ENCODE measurements around the gene TGFB1.
"Not testable (repeated sequence)": the region's sequence is repeated elsewhere in the genome, so short reads cannot be mapped to it uniquely, and the experiment has no call there.

Gene TGFB1

GRCh38 chr19:41298348-41298964 lies 55.3 kb downstream of the TGFB1 start:
- peak; percentile 22 for DNase-seq

GRCh38 chr19:41297628-41298347 lies 55.9 kb downstream of the TGFB1 start:
- no peak for DNase-seq

DNA sequence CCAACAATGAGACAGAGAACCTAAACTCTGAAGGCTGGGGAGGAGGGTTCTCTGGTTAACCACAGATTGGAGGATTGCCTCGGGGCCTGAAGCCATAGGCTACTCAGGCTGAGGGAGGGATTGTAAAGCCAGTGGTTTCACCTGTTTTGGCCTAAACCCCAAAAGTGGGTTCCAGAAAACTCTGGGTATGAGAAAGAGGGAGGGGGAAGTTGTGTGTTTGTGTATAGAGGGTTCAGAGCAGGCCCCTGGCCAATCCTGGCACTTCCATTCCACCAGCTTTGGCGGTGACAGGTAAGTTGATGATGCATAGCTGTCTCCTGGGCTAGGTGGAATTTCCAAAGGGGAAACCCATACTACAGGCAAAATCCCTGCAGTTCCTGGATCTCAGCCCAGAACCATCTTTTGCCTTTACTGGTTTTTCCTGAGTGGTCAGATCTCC lies 57.3 kb downstream of the TGFB1 start:
- no peak for DNase-seq

- no peak for DNase-seq
Measured at GRCh38 chr19:41295499-41295898, 58.2 kb downstream of the TGFB1 start.

DNA sequence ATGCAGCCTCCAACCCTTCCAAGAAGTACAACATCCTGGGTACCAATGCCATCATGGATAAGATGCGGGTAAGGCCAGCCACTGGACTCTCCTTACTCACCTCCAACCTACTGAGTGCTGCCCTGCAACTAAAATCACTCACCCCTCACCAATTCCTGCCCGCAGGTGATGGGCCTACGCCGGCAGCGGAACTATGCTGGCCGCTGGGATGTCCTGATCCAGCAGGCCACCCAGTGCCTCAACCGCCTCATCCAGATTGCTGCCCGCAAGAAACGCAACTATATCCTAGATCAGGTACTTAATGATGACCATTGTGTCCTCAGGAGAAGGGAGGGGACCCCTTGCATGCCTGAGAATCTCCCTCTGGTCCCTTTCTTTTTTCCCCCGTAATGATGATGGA lies 59.3 kb downstream of the TGFB1 start:
- DNase-seq = no peak

DNA sequence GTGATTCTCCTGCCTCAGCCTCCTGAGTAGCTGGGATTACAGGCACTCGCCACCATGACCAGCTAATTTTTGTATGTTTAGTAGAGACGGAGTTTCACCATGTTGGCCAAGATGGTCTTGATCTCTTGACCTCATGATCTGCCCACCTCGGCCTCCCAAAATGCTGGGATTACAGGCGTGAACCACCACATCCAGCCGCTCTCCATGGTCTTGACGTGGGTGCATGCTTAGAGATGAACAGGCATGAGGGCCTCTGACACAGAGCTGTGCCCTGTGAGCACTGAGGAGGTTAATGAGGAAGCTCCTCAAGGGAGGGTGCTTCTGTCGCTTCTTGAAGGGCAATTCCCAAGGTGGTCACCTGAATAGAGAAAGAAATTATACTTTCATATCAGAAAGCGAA lies 63.9 kb downstream of the TGFB1 start:
- not testable (repeated sequence) for DNase-seq

- no peak for DNase-seq
Measured at GRCh38 chr19:41288673-41289530, 64.8 kb downstream of the TGFB1 start.
